Neural progenitor cell (in vitro differentiated cells): ENCODE measurements around the gene HNRNPA1.

Source experiments
- CTCF ChIP-seq: fragments of 200-600 bp; sonication (generic); IDR thresholded peaks from 2 replicates; pipeline ENCODE4 v1.5.1; 2017; ENCODE audit warnings: antibody characterized with exemption, mild to moderate bottlenecking
- EZH2 ChIP-seq: fragments of 200-600 bp; sonication (generic); IDR thresholded peaks from 2 replicates; pipeline ENCODE4 v1.6.1; 2017; ENCODE audit warnings: antibody characterized with exemption, mild to moderate bottlenecking, moderate library complexity

- TF ChIP-seq CTCF = no peak
- TF ChIP-seq EZH2 = no peak
Measured at GRCh38 chr12:54257332-54257731, 23.2 kb upstream of the HNRNPA1 start.
